Stimulated activated CD8-positive, alpha-beta memory T cell treated with anti-CD3 and anti-CD28 coated beads, Interleukin-4, amount 100 ng/mL, for 4 hours (primary cell): ENCODE measurements around the gene SLC39A11.
"Not testable (repeated sequence)": the region's sequence is repeated elsewhere in the genome, so short reads cannot be mapped to it uniquely, and the experiment has no call there.

Source experiments
- DNase-seq, 2 donors: peaks; one replicate each; pipeline ENCODE4 v3.0.0-alpha.2; 2020; ENCODE audit warnings: low read depth in 2 of 2, low spot score in 1 of 2

SLC39A11 gene

DNA sequence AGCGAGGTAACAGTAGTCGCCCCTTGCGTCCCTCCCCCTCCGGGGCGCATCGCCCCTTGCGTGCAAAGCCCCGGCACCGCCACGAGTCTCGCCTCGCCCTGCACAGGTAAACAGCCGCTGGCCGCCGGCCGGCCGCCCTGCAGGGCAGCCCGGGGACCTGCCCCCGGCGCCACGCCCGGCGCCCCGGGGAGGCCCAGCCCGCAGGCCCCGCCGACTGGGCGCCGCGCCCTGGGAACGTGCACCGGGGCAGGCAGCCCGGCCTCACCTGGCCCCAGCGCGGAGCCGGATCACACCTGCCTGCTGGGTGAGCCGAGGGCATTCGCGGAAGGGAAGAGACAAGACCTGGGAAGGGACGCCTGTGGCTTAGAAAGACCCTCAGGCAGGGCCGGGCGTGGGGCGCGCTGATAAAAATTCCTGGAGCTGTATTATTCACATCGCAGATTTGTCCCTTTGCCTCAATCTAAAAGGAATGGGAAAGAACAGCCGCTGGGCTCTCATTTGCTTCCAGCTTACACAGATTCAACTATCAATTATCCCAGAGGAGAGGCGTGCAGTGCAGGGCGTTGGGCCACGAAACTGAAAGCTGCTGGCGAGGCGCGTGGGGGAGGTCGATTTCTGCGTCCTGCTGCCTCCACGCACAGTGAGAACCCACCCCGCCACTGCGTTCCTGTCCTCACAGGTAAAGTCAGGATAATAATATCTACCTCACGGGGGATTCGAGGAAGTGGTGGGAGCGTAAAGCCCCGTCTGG, 451.9 kb downstream of the SLC39A11 start:
- no peak for DNase-seq

DNA sequence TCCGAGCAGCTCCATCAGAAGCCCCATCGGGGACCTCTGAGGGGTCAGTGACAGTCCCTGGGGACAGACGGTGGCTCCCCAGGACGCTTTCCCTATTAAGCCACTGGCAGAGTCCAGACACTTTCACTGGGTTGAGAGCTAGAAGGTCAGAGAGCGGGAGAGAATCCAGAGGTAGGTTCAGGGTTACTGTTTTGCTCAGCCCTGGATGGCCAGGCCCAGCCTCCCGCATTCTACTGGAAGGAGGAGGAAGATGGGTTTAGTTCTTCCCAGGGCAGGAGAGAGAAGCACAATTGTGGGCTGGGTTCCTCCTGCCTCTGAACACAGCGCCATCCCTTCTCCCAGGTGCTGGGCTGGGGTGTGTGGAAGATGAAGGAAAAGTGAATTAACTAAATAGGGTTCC, 452.8 kb downstream of the SLC39A11 start:
- no peak for DNase-seq

DNA sequence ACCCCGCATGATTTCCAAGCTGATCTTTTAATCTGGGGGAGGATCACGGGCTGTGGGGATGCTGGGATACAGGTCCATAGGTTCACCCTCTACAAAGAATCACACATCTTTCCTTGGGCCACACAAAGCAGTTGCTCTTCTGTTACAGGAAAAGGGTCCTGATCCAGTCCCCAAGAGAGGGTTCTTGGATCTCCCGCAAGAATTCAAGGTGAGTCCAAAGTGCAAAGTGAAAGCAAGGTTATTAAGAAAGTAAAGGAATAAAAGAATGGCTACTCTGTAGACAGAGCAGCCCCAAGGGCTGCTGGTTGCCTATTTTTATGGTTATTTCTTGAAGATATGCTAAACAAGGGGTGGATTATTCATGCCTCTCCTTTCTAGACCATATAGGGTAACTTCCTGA, 453.6 kb downstream of the SLC39A11 start:
- not testable (repeated sequence) for DNase-seq

DNA sequence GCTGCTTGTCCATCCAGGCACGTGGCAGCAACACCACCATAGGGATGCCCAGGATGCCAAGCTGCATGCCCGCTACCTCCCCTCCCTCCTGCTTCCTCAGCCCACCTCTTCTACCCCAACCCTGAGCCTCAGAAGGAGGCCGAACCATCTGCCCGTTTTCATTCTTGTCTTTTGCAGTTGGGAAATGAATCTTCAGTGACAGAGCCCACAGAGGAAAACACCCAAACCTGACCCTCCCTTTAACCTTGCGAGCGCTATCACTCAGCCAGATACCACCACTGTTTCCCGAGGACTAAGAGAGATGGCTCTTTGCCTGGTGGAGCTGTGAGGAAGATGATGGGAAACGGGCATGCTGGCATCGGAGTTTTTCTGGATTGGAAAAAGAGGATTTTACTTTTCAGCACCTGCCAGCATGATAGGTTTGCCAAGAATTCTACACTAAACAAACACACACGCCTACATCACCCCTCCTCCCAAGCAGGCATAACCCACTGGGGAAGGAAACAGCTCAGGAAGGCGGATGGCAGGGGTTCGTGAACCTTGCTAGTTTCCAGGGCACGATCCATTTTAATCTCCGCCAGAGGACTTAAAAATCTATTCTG, 457.4 kb downstream of the SLC39A11 start:
- DNase-seq = no peak

DNA sequence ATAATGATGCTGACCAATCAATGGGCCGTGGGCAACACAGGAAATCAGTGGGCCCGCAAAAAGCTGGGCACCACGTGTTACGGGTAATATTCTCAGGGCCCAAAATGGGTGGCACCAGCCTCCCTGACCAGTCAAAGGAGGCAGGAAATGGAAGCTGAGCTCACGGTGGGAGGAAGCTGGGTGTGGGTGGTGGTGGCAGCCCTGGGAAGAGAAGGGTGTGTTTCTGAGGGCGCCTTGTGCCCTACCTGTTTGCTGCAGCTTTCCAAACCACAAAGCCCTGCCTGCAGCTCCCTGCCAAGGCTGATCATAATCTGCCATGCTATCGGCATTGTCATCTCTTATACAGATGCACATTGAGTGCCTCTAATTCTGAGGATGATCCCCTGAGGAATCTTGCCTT, 457.9 kb downstream of the SLC39A11 start:
- DNase-seq = no peak

DNA sequence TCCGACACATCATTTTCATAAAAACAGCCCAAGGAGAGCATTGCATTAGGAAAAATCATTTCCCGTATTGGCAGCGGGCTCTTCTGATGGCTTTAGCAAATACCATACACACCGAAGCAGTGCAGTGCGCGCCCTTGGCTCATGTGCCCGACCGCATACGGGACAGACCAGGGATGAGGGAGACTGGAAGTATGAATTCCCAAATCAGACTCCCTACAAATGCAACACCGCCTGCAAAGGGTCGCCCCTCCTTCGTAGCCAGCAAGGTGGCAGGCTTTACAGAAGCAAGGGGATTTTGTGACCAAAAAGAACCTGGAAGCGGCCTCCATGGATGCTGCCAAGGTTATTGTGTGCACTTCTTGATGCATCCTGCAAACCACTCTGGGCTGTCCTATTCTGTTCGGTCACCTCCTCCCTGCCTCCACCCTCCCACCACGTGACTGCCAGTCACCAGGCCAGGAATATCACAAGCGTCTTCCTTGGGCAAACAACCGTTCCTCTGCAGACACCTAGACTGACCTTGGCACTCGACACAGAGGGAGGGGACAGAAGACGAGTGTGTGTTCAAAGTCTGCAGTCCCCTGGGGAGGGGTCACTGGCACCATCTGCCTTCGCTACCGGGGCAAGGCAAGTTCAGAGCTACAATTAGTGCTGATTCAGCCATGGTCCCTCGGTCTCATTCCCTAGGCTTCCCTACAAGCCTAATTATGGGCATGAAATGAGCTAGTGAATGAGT, 460.4 kb downstream of the SLC39A11 start:
- no peak for DNase-seq

DNA sequence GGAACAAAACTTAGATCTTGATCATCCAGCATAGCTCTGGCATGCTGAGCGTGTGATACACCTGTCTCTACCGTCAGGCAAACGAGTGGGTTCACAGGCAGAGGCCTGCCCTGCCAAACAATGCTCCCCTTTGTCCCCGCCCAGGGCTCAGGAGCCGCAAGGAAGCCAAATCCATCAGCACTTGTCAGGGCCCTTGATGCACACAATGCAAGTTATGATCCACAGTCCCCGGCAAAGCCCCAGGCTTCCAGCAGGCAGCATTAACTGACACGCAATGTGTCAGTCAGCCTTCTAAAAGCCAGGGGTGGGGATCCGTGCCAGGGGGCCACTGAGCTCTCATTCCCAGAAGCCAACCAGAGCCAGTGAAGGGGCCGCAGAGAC, 460.9 kb downstream of the SLC39A11 start:
- no peak for DNase-seq

DNA sequence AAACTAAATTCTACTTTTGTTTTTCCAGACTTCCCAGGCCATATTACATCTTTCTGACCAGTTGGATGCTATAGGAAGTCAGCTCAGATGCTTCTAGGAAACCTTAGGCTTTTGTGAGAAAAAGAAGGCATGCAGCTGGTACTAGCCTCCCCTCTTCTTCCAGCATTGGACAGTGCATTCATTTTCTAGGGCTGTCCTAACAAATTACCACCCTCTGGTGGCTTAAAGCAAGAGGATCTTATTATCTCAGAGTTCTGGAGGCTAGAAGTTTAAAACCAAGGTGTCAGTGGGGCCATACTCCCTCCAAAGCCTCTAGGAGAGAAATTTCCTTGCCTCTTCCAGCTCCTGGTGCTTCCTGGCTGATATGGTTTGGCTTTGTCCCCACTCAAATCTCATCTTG, 467.8 kb downstream of the SLC39A11 start:
- no peak for DNase-seq

DNA sequence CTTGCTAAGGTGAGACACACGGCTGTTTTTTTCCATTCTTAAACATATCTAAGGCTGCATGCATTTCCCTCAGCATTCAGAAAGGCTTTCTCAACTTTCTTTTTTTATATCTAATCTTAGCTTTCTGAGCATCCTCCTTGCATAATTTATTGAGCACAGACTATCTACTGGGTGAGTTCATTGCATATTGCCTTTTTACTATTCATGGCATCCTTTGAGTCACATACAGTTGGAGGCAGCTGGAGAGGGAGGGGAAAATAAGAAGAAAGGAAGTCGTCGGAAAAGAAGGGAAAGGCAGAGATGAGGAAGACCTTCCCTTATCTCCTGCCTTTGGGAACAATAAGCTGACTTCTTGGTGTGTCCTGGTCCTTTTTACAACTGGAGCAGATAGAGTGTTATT, 468.3 kb downstream of the SLC39A11 start:
- DNase-seq = no peak

DNA sequence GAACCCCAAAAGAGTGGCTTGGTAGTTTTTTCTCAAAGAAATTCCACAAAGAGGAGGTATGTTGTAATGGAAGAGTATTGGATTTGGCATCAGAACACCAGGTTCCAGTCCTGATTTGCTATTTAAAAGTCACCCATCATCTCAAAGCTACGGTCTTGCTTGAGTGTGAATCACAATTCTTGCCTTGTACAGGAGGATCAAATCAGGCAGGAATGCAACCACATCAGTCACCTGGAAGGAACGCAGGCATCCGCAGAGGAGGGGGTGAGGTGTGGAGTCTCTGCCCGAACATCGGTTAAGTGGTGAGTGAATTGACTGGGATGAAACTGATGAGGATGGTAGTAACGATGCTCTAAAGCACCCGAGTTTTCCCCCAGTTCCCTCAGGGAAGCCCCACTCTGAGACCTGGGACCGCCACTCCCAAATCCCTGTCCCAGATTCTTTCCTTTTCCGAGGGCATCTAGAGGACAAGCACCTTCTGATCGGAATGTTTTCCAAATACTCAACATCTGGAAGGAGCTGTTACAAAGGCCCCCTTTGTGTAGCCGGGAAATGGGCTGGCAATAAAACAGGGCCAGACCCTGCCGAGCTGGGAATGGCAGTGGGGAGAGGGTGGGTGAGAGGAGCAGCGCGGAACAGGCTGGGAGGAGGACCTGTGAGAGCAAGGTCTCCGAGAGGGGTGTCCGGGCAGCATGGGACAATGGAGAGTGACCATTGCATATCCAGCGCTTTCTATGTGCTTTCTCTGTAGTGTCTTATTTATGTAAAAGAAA, 469.6 kb downstream of the SLC39A11 start:
- DNase-seq = no peak

DNA sequence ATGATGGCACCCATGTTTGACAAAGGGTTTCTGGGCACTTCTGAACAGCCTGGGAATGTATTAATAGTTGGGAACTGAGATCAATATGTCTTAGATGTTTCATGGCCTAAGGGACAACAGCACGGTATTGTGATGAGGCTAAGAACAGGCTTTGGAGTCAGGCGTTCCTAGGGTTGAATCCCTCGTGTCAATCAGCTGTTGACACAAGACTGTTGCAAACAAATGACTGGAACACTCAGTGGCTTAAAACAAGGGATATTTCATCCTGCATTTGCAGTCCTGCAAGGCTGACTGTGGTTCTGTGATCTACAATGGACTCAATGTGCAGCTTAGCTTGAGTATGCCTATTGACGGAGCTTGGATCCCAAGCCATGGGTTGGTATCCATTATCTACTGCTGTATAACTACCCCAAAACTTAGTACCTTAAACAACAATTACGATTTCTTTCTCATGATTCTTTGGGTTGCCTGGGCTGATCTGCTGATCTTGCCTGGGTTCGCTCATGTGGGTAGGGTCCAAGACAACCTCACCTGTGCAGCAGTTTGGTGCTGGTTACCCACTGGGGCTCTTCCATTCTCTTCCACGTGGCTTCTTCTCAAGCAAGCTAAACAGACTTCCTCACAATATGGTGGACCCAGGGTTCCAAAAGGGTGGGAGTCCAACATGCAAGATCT, 472.4 kb downstream of the SLC39A11 start:
- no peak for DNase-seq

DNA sequence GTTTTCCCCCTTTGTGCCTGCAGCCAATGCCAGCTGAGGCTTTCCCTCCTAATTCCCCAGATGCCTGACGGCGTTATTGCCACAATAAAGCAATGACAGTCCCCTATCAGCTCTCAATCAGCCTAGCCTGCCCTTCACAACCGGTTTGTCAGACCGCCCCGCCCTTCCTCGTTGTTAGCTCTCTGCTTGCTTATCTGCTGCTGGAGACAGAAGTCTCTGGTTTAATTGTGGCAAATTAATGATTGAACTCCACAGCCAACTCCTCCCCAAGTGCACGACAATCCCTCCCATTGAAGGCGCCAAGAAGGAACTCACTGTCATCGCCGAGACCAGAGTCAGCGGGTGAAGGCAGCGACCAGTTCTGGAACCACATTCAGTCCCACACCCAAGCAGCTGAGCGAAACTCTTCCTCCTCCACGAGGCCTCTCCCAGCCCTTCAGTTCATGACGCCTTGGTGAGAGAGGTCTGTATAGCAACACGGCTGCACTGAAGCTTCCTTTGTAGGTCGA, 474.4 kb downstream of the SLC39A11 start:
- no peak for DNase-seq

DNA sequence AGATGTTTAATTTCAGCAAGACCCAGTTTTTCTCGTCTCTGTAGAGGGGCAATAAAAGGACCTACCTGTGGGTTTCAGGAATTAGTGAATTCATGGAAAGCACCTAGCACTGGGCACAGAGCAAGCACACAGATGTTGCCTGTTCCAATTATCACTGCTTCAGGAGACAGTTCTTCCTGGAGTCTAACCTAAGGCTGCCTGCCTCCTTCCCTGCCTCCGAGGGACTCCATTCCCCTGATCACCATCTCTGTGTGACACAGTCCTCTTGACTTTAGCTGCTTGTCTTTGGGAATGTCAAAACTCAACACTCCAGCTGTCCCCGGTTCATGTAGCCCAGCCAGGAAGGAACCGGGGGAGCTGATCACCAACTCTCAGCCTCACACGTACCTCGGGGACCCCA, 474.9 kb downstream of the SLC39A11 start:
- DNase-seq = no peak

DNA sequence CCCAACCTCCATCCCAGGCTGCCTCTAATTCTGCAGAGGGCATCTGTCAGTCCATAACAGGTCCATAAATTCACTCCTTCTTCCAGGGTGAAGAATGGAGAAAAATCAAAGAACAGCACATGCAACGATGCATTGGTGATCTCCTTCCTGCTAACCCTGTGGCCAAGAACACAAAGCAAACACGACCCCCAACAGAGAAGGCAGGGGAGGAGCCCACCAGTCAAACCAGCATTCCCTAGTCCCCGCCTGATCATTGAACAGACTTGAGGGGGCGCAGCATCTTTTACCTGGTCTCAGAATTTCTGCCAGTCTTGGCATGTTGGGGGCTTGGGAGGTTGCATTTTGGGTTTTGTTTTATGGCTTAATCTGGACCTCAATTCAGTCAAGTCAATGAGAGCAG, 476.0 kb downstream of the SLC39A11 start:
- no peak for DNase-seq

DNA sequence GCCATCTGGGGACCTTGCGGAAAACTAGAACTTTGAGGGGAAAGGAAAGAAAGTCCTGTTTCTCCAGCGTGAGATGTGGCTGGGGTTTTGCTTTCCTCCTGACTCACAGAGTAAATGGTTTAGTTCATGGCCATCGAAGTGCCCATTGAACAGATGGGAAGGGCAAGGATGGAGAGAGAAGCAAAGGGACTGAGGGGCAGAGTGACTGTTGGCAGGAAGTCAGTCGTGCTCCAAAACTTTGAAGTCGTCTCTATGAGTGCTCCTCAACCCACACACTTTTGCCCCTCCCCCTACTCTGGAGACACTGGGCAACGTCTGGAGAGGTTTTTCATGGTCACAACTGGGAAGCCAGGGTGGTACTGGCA, 476.9 kb downstream of the SLC39A11 start:
- no peak for DNase-seq

DNA sequence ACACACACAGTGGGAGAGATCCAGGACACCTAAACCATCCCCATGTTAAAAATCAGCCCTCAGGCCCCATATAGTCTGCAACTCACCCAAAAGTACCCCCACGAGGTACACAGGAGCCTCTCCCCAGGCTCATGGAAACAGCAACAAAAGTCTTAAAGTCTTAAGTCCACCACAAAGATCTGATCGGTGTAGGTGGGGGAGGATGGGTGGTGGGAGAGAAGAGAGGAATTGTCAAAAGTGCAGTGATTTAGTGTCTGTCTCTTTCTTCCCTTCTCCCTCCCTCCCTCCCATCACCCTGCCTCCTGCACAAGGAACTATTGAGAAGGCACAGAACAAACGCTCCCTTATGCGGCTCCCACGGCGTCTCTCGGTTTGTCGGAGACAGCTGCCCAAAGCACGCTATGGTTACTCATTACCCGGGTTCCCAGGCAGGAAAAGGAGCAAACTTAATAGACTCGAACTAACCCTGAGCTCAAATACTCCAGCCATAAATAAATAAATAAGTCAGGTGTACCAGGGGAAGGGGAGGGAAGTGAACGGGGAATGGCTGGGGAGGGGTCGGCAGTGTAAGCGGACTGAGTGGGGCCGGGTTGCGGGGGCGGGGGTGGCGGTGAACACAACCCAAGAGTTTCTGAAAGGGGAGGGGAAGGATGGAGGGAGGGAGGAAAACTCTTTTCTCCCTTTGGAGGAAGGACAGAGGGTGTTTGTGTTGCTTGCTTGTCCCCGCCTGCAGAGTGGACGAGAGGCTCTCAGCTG, 477.4 kb downstream of the SLC39A11 start:
- DNase-seq = no peak

DNA sequence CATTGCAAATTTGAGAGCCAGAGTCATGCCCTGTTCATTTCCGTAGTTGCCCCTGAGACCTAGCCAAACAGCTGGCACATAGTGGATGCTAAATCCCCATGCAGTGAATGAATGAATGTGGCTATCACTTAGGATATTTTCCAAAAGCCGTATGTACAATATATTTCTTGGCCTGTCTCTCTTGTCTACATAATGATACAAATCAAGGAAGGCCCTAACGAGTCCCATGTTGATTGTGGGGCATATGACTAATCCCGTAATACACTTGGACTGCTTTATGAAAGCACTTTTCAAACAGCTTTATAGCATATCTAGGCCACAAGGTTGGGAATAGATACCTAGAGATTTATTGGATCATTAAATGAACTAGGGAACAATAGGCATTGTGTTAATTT, 478.0 kb downstream of the SLC39A11 start:
- no peak for DNase-seq

DNA sequence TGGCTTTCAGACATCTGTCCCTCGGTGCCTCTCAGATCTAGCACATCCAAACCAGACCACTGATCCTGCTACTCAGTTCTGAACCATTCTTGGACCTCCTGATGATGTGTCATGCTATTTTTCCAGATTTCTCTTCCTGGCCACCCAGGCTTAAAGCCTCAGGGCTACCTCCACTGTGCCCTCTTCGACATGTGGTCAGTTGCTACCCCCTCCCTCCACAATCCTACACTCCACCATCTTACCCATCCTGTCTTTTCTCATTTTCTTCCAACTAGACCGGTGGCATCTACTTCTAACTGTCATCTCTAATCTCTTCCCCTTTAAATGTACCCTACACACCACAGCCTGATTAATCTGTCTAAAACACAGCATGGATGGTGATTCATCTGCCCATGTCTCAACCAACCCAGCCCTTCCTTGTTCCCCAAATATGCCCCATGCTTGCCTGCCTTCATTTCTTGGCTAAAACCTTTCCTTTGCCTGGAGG, 478.6 kb downstream of the SLC39A11 start:
- DNase-seq = no peak

DNA sequence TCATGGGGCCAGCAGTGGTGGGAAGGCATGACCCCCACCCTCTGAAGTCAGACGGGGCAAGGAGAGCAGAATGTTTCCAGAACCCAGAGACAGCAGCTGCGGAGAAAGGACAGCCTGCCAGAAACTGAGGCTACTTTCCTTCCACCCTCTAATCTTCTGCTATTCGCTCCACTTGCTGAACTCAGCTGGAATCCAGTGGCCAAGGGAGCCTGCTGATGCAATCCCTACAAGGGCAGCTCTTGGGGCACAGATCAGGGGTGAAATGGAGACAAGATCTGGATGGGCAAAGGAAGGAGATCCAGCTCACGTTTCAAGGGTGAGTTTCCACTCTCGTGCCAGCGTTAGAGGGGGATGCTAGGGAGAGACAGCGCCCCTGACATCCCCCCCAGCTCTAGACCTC, 479.1 kb downstream of the SLC39A11 start:
- DNase-seq = no peak

DNA sequence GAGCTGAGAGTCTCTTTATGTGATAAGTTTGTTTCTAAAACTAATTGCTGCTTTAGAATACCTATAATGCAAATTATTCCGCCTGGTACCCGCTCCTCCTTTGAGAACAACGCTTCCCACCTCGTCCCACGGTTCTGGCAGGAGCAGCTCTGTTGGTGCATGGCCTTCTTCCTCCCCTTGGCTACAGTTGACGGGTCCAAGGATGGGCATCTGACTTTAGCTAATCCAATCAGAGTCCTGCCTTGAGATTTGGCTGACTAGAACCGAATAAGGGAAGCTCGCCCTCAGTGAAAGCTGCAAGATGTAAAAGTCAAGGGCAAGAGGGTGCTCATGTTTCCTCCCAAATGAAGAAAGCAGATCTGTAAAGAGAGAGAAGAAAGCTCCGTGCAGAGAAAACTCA, 481.3 kb downstream of the SLC39A11 start:
- DNase-seq = no peak
